Measurements from ENCODE around the gene TEFM.

Gene TEFM, protein sequence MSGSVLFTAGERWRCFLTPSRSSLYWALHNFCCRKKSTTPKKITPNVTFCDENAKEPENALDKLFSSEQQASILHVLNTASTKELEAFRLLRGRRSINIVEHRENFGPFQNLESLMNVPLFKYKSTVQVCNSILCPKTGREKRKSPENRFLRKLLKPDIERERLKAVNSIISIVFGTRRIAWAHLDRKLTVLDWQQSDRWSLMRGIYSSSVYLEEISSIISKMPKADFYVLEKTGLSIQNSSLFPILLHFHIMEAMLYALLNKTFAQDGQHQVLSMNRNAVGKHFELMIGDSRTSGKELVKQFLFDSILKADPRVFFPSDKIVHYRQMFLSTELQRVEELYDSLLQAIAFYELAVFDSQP

DNA sequence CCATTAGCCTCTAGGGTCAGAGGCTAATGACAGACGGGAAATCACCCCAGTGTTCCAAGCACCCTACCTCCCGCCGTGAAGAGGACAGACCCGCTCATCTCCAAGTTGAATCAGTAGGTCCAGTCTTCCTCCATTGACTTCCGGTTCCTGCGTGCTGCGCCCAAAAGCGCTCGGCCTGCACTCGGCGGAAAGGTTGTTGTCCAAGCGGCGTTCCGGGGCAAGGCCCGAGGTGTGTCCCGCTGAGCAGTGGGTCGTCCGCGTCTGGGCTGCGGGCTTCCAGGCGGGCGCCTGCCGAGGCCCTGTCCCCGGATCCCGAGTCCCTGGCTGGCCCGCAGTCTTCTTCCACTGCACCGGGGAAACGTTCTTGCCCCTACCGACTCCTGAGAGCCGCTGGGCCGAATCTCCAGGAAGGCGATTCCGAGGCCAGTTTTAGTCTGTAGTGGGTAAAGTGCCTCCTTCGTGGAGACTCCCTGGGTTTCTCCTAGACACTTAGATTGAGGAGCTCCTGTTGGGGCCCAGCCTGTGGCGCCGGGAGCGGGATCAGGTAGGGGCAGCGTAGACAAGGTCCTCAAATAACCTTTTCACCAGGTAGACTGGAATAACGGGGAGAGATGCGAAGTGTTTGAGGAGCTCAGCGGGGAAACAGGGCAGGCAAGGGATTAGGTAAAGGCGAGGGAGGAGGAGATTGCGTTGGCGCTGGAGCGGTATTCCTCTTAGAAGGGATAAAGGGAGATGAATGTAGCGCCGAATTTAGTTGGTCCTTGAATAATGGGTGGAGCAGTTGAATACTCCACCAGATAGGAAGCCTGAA, at the start of gene TEFM:
Gene TEFM, minus strand, starts transcription at position 138 of the 811 bp plus-strand sequence. Its CDS starts 40 bp downstream, at position 98.
- peak; percentile 77 for DNase-seq (ENCODE audit: low read depth, low spot score)
- Histone ChIP-seq H3K27me3 (ENCODE audit: insufficient read depth, insufficient read length) (no peaks in the 10 kb centered on the region), H3K4me1 (ENCODE audit: insufficient read depth, insufficient read length) (no peaks in the 10 kb centered on the region), H3K4me3 (ENCODE audit: insufficient read length, low read depth) (peak within 1 kb of the TSS; percentile 89), H3K36me3 (ENCODE audit: insufficient read depth, insufficient read length, low read length) (peaks cover 25% of the 10 kb centered on the region), H3K9me3 (ENCODE audit: insufficient read depth, low read length) (no peaks in the 10 kb centered on the region), H3K9ac (ENCODE audit: insufficient read length, low read depth) (peak within 1 kb of the TSS; percentile 93)
- TF ChIP-seq SUZ12 (IDR thresholded peaks at IDR 0.05; ENCODE audit: extremely low read depth, insufficient read depth, insufficient read length) (no peak), ZNF274 (IDR thresholded peaks at IDR 0.05; ENCODE audit: low read depth, low read length) (no peak), YY1 (IDR thresholded peaks at IDR 0.05; ENCODE audit: insufficient read depth, insufficient read length) (peak; percentile 39)

DNA sequence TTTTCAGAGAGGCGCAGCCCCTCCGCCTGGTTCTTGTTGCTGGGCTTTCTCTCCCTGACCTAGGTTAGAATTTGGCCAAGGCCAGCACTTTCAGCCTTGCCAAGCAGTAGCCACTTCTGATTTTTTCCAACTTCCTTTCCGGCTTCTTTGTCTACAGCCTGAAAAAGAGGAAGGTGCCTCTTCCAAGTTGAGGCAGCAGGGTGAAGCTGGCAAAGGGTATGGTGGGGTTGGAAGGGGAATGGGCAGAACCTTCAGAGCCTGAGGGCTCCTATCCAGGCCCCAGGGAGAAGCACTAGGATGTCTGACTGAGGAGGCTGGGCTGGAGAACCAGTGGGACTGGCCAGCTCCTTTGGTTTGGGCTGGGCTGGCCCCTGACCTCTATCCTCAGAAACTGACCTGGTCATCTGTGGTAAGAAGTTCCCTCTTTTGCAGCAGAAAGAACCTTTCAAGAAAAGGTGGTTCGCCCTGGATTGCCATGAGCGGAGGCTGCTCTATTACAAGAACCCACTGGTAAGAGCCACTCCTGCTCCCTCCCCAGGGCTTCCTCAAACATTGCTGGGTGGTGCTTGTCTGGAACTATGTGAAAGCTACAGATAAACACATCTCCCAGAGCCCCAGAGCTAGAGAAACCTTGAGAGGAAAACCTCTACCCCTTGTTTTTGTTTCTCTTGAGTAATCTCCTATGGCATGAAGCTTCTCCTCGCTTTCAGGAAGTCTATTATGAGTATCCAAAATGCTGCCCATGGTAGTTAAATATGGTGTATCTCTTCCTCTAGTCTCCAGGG, 48.2 kb upstream of the TEFM start:
- Histone ChIP-seq H3K4me3 (ENCODE audit: insufficient read length, low read depth) (no peak overlapping the region), H3K9ac (ENCODE audit: insufficient read length, low read depth) (no peak overlapping the region), H3K4me1 (ENCODE audit: insufficient read depth, insufficient read length) (peaks cover 2% of the 10 kb centered on the region), H3K27me3 (ENCODE audit: insufficient read depth, insufficient read length) (no peaks in the 10 kb centered on the region), H3K36me3 (ENCODE audit: insufficient read depth, insufficient read length, low read length) (no peaks in the 10 kb centered on the region), H3K9me3 (ENCODE audit: insufficient read depth, low read length) (no peaks in the 10 kb centered on the region)
- no peak for DNase-seq (ENCODE audit: low read depth, low spot score)
- TF ChIP-seq SUZ12 (IDR thresholded peaks at IDR 0.05; ENCODE audit: extremely low read depth, insufficient read depth, insufficient read length) (no peak), YY1 (IDR thresholded peaks at IDR 0.05; ENCODE audit: insufficient read depth, insufficient read length) (no peak), ZNF274 (IDR thresholded peaks at IDR 0.05; ENCODE audit: low read depth, low read length) (no peak)

DNA sequence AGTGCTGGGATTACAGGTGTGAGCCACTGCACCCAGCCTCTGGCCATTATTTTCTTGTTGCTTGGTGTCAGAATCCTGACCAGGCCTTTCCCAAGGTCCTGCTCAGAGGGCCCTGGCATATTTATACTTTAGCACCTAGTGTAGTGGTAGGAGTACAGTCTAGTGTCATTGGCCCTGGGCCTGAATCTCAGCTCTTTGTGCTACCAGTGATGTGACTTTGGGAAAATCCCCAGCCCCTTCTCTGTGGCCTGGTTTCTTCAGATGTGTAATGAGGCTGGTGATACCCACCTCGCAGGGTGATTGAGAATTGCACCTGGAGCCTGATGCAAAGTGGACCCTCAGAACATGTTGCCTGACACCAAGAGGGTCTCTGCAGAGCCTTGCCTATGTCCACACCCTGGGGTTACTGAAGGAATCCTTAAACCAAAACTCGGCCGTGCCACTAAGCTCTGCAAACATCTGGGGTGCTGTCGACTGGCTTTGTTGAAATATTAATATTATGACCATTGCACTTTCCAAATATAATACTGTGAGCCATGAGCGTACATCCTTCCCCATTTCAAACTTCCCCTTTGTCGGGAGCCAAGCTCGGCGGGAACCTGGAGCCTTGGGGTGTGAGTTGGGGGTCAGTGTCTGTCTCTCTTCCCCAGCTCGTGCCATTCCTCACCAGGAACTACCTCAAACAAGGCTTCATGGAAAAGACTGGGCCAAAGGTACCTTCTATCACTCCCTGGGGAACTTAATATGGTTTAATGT, 46.8 kb upstream of the TEFM start:
- H3K9me3 ChIP-seq (ENCODE audit: insufficient read depth, low read length) = no peaks in the 10 kb centered on the region
- no peak overlapping the region for H3K4me3 ChIP-seq (ENCODE audit: insufficient read length, low read depth)
- peaks cover 2% of the 10 kb centered on the region for H3K4me1 ChIP-seq (ENCODE audit: insufficient read depth, insufficient read length)
- no peak for DNase-seq (ENCODE audit: low read depth, low spot score)
- TF ChIP-seq ZNF274 (IDR thresholded peaks at IDR 0.05; ENCODE audit: low read depth, low read length) (no peak), SUZ12 (IDR thresholded peaks at IDR 0.05; ENCODE audit: extremely low read depth, insufficient read depth, insufficient read length) (no peak), YY1 (IDR thresholded peaks at IDR 0.05; ENCODE audit: insufficient read depth, insufficient read length) (no peak)
- H3K9ac ChIP-seq (ENCODE audit: insufficient read length, low read depth) = peak overlapping the region; percentile 21
- no peaks in the 10 kb centered on the region for H3K36me3 ChIP-seq (ENCODE audit: insufficient read depth, insufficient read length, low read length)
- no peaks in the 10 kb centered on the region for H3K27me3 ChIP-seq (ENCODE audit: insufficient read depth, insufficient read length)

DNA sequence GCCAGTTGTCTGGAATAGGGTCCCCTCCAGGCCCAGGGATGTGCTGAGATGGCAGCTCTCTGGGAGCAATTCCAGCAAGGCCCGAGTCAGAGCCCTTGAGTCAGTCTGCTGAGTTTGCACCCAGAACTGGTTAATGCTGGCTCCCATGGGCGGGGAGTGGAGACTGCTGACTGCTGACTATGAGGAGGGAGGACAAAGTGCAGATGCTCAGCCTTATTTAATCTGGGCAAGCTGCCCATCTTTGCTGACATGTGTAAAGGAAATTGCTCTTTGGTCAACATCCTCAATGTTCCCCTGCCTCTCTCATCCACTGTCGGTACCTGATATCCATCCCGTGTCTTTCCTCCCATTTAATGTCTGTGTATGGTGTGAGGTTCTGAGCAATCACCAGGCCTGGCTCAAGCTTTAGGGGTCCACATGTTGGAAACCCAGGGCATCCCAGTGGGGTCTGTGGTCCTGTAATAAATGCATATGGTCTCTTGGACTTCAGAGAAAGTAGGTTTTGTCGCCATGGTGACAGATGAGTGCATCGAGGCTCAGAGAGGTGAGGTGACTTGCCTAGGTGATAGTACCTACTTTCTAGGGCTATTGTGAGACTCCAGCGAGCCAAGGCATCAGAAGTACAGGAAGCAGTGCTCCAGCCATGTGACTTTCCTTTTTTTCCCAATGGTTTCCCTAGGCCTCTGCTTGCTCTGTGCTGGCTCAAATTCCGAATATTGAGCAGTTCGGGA, 44.8 kb upstream of the TEFM start:
- H3K4me1 ChIP-seq (ENCODE audit: insufficient read depth, insufficient read length) = no peaks in the 10 kb centered on the region
- no peaks in the 10 kb centered on the region for H3K27me3 ChIP-seq (ENCODE audit: insufficient read depth, insufficient read length)
- H3K9ac ChIP-seq (ENCODE audit: insufficient read length, low read depth) = no peak overlapping the region
- H3K9me3 ChIP-seq (ENCODE audit: insufficient read depth, low read length) = no peaks in the 10 kb centered on the region
- no peak for DNase-seq (ENCODE audit: low read depth, low spot score)
- no peaks in the 10 kb centered on the region for H3K36me3 ChIP-seq (ENCODE audit: insufficient read depth, insufficient read length, low read length)
- TF ChIP-seq ZNF274 (IDR thresholded peaks at IDR 0.05; ENCODE audit: low read depth, low read length) = no peak
- TF ChIP-seq SUZ12 (IDR thresholded peaks at IDR 0.05; ENCODE audit: extremely low read depth, insufficient read depth, insufficient read length) = no peak
- no peak for TF ChIP-seq YY1 (IDR thresholded peaks at IDR 0.05; ENCODE audit: insufficient read depth, insufficient read length)
- H3K4me3 ChIP-seq (ENCODE audit: insufficient read length, low read depth) = no peak overlapping the region

DNA sequence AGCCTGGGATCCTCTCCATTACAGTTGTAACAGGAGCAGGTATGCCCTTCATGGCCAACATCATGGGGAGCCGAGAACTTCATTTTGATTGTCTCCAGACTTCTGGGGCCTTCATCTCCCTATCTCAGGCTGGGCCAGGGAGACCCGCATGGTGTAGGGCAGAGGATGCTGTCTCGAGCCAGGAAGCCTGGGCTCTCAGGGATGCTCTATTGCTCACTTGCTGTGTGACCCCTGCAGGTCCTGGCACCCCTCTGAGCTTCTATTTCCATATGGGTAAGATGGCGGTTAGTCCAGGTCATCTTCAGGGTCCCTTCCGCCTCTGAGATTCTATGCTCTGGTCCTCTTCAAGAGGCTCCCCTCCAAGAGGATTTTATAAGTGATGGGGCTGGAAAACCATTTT, 44.2 kb upstream of the TEFM start:
- Histone ChIP-seq H3K4me3 (ENCODE audit: insufficient read length, low read depth) (no peak overlapping the region), H3K27me3 (ENCODE audit: insufficient read depth, insufficient read length) (no peaks in the 10 kb centered on the region), H3K9ac (ENCODE audit: insufficient read length, low read depth) (no peak overlapping the region), H3K36me3 (ENCODE audit: insufficient read depth, insufficient read length, low read length) (no peaks in the 10 kb centered on the region), H3K9me3 (ENCODE audit: insufficient read depth, low read length) (no peaks in the 10 kb centered on the region), H3K4me1 (ENCODE audit: insufficient read depth, insufficient read length) (no peaks in the 10 kb centered on the region)
- TF ChIP-seq SUZ12 (IDR thresholded peaks at IDR 0.05; ENCODE audit: extremely low read depth, insufficient read depth, insufficient read length) (no peak), ZNF274 (IDR thresholded peaks at IDR 0.05; ENCODE audit: low read depth, low read length) (no peak), YY1 (IDR thresholded peaks at IDR 0.05; ENCODE audit: insufficient read depth, insufficient read length) (no peak)
- no peak for DNase-seq (ENCODE audit: low read depth, low spot score)

DNA sequence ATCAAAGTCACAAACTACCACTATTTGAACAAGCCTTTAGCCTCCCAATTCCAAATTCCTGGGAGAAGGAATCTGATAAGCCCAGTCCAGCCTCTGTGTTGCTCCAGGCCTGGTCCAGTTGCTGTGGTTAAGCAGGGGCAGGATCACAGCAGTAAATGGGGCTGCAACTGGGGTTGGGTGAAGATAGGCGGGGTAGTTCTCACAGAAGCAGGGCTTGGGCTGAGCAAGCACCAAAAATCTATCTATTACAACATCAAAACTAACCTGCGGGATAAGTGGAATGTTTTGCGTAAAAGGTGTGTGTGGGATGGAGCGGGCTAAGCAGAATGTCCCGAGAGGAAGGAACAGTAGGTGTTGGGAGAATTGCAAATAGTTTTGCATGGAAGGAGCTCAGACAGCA, 41.8 kb upstream of the TEFM start:
- no peak overlapping the region for H3K9ac ChIP-seq (ENCODE audit: insufficient read length, low read depth)
- no peak for DNase-seq (ENCODE audit: low read depth, low spot score)
- TF ChIP-seq YY1 (IDR thresholded peaks at IDR 0.05; ENCODE audit: insufficient read depth, insufficient read length) = no peak
- no peak for TF ChIP-seq ZNF274 (IDR thresholded peaks at IDR 0.05; ENCODE audit: low read depth, low read length)
- no peak for TF ChIP-seq SUZ12 (IDR thresholded peaks at IDR 0.05; ENCODE audit: extremely low read depth, insufficient read depth, insufficient read length)
- no peaks in the 10 kb centered on the region for H3K4me1 ChIP-seq (ENCODE audit: insufficient read depth, insufficient read length)
- no peaks in the 10 kb centered on the region for H3K36me3 ChIP-seq (ENCODE audit: insufficient read depth, insufficient read length, low read length)
- H3K4me3 ChIP-seq (ENCODE audit: insufficient read length, low read depth) = no peak overlapping the region
- H3K9me3 ChIP-seq (ENCODE audit: insufficient read depth, low read length) = no peaks in the 10 kb centered on the region
- H3K27me3 ChIP-seq (ENCODE audit: insufficient read depth, insufficient read length) = no peaks in the 10 kb centered on the region

Measured in NT2/D1 (cell line).